CD8-positive, alpha-beta memory T cell (primary cell): ENCODE data around the gene HSFY2. TPM values are rescaled to one million over a fixed set of nuclear protein-coding genes. Genes with fewer than 3 reads are reported as not detected.
"Not testable (repeated sequence)": the region's sequence is repeated elsewhere in the genome, so short reads cannot be mapped to it uniquely, and the experiment has no call there.

ENCODE experiments used
- CTCF ChIA-PET: fragments of 350-600 bp; sonication (Branson Sonifier 250); formaldehyde crosslinking; loops from one replicate; lab custom pipeline; 2021; ENCODE audit warnings: antibody characterized with exemption; lab: Charles Lee
- POLR2A ChIA-PET: fragments of 350-600 bp; sonication (Branson Sonifier 250); formaldehyde crosslinking; loops from one replicate; lab custom pipeline; 2021; ENCODE audit warnings: antibody characterized with exemption; lab: Charles Lee
- DNase-seq, 5 donors: peaks; one replicate each; pipeline versions ENCODE4 v3.0.0 to v3.0.0-alpha.2; 2020 to 2022; ENCODE audit warnings: mixed read lengths in 1 of 5
- H3K27ac ChIP-seq: one replicate; pipeline ENCODE4 v1.7.0; 2013; ENCODE audit warnings: low read depth, mild to moderate bottlenecking, low read length, moderate library complexity
- H3K27me3 ChIP-seq: 2 replicates; pipeline ENCODE4 v1.7.0; 2013; ENCODE audit warnings: low read length, mild to moderate bottlenecking; ENCODE audit not compliant: insufficient read depth, poor library complexity, severe bottlenecking
- H3K36me3 ChIP-seq: 2 replicates; pipeline ENCODE4 v1.7.0; 2013; ENCODE audit warnings: mild to moderate bottlenecking, low read length, moderate library complexity; ENCODE audit not compliant: insufficient read depth
- H3K4me1 ChIP-seq: 2 replicates; pipeline ENCODE4 v1.7.0; 2013; ENCODE audit warnings: mild to moderate bottlenecking, low read length, moderate library complexity; ENCODE audit not compliant: insufficient read depth
- H3K4me3 ChIP-seq: 2 replicates; pipeline ENCODE4 v1.7.0; 2013; ENCODE audit warnings: mild to moderate bottlenecking, low read length
- H3K9me3 ChIP-seq: 2 replicates; pipeline ENCODE4 v1.7.0; 2013; ENCODE audit warnings: mild to moderate bottlenecking, low read length
- H3K27ac Mint-ChIP-seq, 8 donors: one replicate each; pipeline ENCODE4 v1.8.0; 2020 to 2021; ENCODE audit warnings: mixed read lengths in 8 of 8, mild to moderate bottlenecking in 6 of 8, inconsistent platforms in 3 of 8, moderate library complexity in 3 of 8
- H3K27me3 Mint-ChIP-seq, 2 donors: one replicate each; pipeline ENCODE4 v1.8.0; 2020 to 2021; ENCODE audit warnings: mixed read lengths in 2 of 2, mild to moderate bottlenecking in 1 of 2, moderate library complexity in 1 of 2
- H3K36me3 Mint-ChIP-seq, 3 donors: one replicate each; pipeline ENCODE4 v1.8.0; 2020 to 2021; ENCODE audit warnings: mixed read lengths in 3 of 3, inconsistent platforms in 1 of 3, mild to moderate bottlenecking in 1 of 3
- H3K4me1 Mint-ChIP-seq, 3 donors: one replicate each; pipeline ENCODE4 v1.8.0; 2020 to 2021; ENCODE audit warnings: mixed read lengths in 3 of 3, inconsistent platforms in 1 of 3, mild to moderate bottlenecking in 1 of 3
- H3K4me3 Mint-ChIP-seq, 7 donors: one replicate each; pipeline ENCODE4 v1.8.0; 2020 to 2021; ENCODE audit warnings: mixed read lengths in 7 of 7, mild to moderate bottlenecking in 6 of 7, moderate library complexity in 4 of 7, inconsistent platforms in 2 of 7
- H3K9me3 Mint-ChIP-seq, 5 donors: one replicate each; pipeline ENCODE4 v1.8.0; 2020 to 2022; ENCODE audit warnings: mixed read lengths in 5 of 5, mild to moderate bottlenecking in 3 of 5, moderate library complexity in 2 of 5, inconsistent platforms in 1 of 5
- polyA plus RNA-seq: library from polyadenylated mRNA; unstranded; fragments of 300-500 nt; fragmentation: Illumina TruSeq; gene quantifications from one replicate; pipeline ENCODE4 v1.2.3, GENCODE V29; 2021
- total RNA-seq, 2 experiments: library from RNA; stranded (reverse); gene quantifications; one replicate each; pipeline ENCODE4 v1.2.3, GENCODE V29; 2021

Gene HSFY2, protein sequence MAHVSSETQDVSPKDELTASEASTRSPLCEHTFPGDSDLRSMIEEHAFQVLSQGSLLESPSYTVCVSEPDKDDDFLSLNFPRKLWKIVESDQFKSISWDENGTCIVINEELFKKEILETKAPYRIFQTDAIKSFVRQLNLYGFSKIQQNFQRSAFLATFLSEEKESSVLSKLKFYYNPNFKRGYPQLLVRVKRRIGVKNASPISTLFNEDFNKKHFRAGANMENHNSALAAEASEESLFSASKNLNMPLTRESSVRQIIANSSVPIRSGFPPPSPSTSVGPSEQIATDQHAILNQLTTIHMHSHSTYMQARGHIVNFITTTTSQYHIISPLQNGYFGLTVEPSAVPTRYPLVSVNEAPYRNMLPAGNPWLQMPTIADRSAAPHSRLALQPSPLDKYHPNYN
- total RNA-seq (not detected), polyA plus RNA-seq (not detected)

DNA sequence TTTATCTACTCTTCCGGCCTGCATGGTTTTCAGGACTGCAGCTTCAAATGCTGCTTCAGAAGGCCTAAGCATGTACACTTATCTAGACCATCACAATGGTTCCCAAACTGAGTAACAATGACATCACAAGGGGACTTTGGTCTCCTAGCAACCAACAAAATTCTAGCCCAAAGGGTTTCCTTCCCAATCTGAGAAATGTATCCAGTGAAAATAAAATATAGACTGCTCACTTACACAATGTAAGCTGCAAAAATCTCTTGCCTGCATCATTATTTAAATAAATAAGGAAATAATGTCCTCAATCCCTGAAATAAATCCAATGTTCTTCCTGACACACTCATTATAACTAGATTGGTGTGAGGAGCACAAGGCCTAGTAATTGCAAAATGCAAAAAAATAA is at the start of gene HSFY2:
HSFY2 (minus strand) TSS at position 101 of the 400 bp plus-strand sequence. CDS start 117 bp downstream, outside the sequence.
- H3K4me1 ChIP-seq, H3K4me3 ChIP-seq, H3K27ac Mint-ChIP-seq, CTCF ChIA-PET, H3K9me3 ChIP-seq, H3K9me3 Mint-ChIP-seq, H3K36me3 ChIP-seq, H3K27ac ChIP-seq, H3K27me3 Mint-ChIP-seq, H3K27me3 ChIP-seq, H3K36me3 Mint-ChIP-seq, DNase-seq, H3K4me3 Mint-ChIP-seq, H3K4me1 Mint-ChIP-seq, POLR2A ChIA-PET: not testable (repeated sequence)

DNA sequence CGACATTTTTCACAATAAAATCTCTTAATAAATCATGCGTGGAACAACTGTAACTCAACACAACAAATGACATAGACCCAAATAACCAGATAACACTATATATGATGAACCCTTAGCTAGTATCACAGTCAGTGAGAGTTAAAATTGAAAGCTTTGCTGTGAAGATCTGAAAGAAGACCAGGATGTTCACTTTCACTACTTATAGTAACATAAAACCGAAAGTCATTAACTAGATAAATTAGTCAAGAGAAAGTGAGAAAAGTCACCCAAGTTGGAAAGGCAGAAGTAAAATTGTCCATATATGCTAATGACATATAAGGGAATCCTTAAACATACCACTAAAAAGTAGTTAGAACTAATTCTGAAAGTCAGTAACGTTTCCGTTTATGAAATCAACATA is 42.2 kb upstream of the HSFY2 start:
- H3K4me1 Mint-ChIP-seq, H3K27me3 Mint-ChIP-seq, DNase-seq, H3K4me3 ChIP-seq, H3K27ac ChIP-seq, H3K4me1 ChIP-seq, H3K27me3 ChIP-seq, POLR2A ChIA-PET, H3K4me3 Mint-ChIP-seq, H3K27ac Mint-ChIP-seq, H3K9me3 ChIP-seq, H3K36me3 ChIP-seq, H3K9me3 Mint-ChIP-seq, H3K36me3 Mint-ChIP-seq, CTCF ChIA-PET: not testable (repeated sequence)

DNA sequence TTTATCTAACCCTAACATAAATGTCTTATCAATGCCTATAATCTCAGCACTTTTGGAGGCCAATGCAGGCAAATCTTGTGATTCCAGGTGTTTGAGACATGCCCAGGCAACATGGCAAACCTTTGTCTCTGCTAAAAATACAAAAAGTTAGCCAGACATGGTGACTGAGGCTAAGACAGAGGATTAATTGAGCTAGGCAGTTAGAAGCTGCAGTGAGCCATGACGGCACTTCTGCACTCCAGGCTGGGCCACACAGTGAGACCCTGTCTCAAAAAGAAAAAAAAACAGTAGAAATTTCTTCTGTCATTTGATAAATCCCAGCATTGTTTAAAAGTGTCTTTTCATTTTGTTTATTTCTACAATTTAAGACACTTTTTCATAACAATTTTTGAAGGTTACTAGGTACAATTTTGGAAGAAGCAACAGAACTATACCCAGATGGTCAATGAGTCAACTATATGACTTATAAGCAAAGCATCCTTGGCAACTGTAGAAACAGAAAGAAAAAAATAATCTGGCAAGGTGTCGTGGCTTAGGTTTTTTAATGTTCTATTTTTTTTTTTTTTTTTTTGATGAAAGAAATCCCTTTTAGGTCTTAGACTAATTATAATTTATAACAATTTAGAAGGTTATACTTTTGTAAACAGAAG is 15.3 kb upstream of the HSFY2 start:
- H3K36me3 Mint-ChIP-seq, H3K27ac Mint-ChIP-seq, H3K27ac ChIP-seq, H3K9me3 ChIP-seq, H3K27me3 Mint-ChIP-seq, POLR2A ChIA-PET, H3K9me3 Mint-ChIP-seq, H3K4me3 ChIP-seq, H3K4me3 Mint-ChIP-seq, H3K27me3 ChIP-seq, H3K36me3 ChIP-seq, H3K4me1 ChIP-seq, H3K4me1 Mint-ChIP-seq, DNase-seq, CTCF ChIA-PET: not testable (repeated sequence)

DNA sequence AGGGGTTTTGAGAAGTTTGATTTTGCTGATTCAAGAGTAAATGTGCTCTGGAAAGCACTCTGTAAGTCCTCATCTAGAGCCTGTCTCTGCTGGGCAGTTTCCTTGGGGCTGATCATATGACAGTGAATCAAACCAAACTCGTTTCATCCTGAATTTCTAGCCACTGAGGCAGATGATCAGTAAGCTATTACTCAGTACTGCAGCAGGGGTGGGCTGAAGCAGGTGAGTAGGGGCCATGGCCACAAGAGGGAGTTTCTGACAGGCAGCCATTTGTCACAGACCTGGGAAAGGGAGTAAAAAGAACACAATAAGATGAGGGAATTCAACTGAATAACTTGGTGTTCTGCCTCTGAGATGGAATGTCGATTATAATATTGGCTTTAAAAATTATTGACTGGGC is 19.5 kb downstream of the HSFY2 start:
- H3K4me3 Mint-ChIP-seq, H3K4me1 ChIP-seq, POLR2A ChIA-PET, H3K9me3 Mint-ChIP-seq, H3K36me3 ChIP-seq, H3K36me3 Mint-ChIP-seq, H3K4me1 Mint-ChIP-seq, H3K4me3 ChIP-seq, CTCF ChIA-PET, H3K9me3 ChIP-seq, H3K27me3 ChIP-seq, H3K27me3 Mint-ChIP-seq, H3K27ac ChIP-seq, H3K27ac Mint-ChIP-seq, DNase-seq: not testable (repeated sequence)

DNA sequence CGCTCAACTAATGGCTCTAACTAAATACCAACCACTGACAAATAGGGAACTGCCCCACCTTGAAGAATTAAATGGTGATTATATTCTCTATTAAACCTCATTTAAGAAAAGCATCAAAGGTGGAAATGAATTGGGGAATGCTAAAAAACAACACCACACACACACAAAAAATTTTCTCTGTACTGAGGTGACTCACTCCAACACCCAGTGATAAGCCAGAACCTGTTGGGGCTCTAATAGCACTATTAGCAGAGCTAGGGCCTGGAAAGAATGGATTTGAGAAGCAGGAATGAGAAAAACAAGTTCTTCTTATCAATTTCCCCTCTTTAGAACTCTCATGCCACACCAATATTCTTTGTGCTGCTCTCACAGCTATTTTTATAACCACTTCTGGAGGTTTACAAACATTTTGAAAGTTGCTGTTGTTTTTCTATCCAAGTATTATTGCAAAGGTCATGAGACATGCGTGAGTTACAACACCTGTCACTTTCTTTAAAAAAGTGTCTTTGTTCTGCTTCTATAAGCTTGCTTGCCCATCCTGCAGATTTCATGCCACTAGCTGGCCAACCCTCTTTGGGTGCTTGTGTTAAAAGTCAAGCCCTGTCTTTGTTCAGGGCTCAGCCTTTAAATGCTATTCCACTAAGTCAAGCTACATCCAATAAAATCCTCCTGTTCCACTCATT is 20.3 kb downstream of the HSFY2 start:
- H3K9me3 Mint-ChIP-seq, H3K4me3 ChIP-seq, H3K27ac Mint-ChIP-seq, H3K27ac ChIP-seq, H3K36me3 ChIP-seq, POLR2A ChIA-PET, H3K4me1 Mint-ChIP-seq, CTCF ChIA-PET, H3K4me1 ChIP-seq, H3K27me3 Mint-ChIP-seq, H3K36me3 Mint-ChIP-seq, DNase-seq, H3K4me3 Mint-ChIP-seq, H3K27me3 ChIP-seq, H3K9me3 ChIP-seq: not testable (repeated sequence)

DNA sequence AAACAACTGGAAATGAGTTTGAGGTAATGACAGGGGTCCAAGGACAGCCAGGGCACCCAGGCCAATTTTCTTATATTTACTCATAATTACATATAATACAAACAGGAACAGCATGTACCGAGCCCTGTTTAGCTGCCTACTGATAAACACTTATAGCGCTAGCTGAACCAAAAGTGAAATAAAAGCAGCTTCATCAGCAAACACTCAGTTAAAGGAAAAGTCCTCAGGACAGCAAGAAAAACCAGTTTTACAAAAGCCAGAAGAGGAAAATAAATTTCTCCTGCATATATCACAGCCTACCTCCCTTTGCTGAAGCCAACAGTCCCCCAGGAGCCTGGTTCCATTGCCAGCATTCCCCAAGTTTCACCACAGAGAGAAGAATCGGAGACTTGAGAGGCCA is 49.8 kb downstream of the HSFY2 start:
- H3K4me3 Mint-ChIP-seq, H3K9me3 Mint-ChIP-seq, H3K36me3 ChIP-seq, CTCF ChIA-PET, H3K4me1 Mint-ChIP-seq, H3K36me3 Mint-ChIP-seq, H3K27ac ChIP-seq, DNase-seq, H3K4me1 ChIP-seq, H3K27me3 Mint-ChIP-seq, POLR2A ChIA-PET, H3K27ac Mint-ChIP-seq, H3K9me3 ChIP-seq, H3K4me3 ChIP-seq, H3K27me3 ChIP-seq: not testable (repeated sequence)

Other genes with a start within 250 kb of the HSFY2 start
- not detected for gene HSFY1, start 227.0 kb downstream of the HSFY2 start, total RNA-seq
- gene HSFY1, start 227.0 kb downstream of the HSFY2 start, polyA plus RNA-seq: not detected